ENCODE data around the gene LOC101059915.
"Not testable (repeated sequence)": the region's sequence is repeated elsewhere in the genome, so short reads cannot be mapped to it uniquely, and the experiment has no call there.

Gene LOC101059915

GRCh38 chrX:71669492-71669891 is 2.1 kb downstream of the LOC101059915 start:
- DNase-seq (no peak), ATAC-seq (replicated peaks in 1 of 2) (no peak)
- H3K27me3 Mint-ChIP-seq (ENCODE audit: low read depth): peaks cover 30% of the 10 kb centered on the region
- H3K27ac Mint-ChIP-seq: no peak overlapping the region
- H3K36me3 Mint-ChIP-seq (ENCODE audit: insufficient read depth in 2 of 2): no peaks in the 10 kb centered on the region
- H3K4me3 Mint-ChIP-seq: no peak overlapping the region
- peaks cover 21% of the 10 kb centered on the region for H3K4me1 Mint-ChIP-seq (ENCODE audit: low read depth)
- no peaks in the 10 kb centered on the region for H3K9me3 Mint-ChIP-seq

GRCh38 chrX:71669947-71670346 is 2.6 kb downstream of the LOC101059915 start:
- Mint-ChIP-seq H3K27me3 (ENCODE audit: low read depth) (peaks cover 34% of the 10 kb centered on the region), H3K4me1 (ENCODE audit: low read depth) (peaks cover 21% of the 10 kb centered on the region), H3K4me3 (peak overlapping the region in 1 of 2 donors; percentile 37)
- H3K9me3 Mint-ChIP-seq; H3K27ac Mint-ChIP-seq; H3K36me3 Mint-ChIP-seq (ENCODE audit: insufficient read depth in 2 of 2): not testable (repeated sequence)
- ATAC-seq (replicated peaks in 1 of 2): peak; percentile 60 to 75
- DNase-seq: peak in 1 of 2 donors; percentile 35

GRCh38 chrX:71671043-71671780 is 3.9 kb downstream of the LOC101059915 start:
- H3K9me3 Mint-ChIP-seq: no peaks in the 10 kb centered on the region
- no peak overlapping the region for H3K27ac Mint-ChIP-seq
- peak overlapping the region; percentile 38 to 44 for H3K4me3 Mint-ChIP-seq
- peaks cover 21% of the 10 kb centered on the region for H3K4me1 Mint-ChIP-seq (ENCODE audit: low read depth)
- DNase-seq (peak; percentile 48 to 59), ATAC-seq (replicated peaks in 1 of 2) (peak; percentile 78 to 83)
- no peaks in the 10 kb centered on the region for H3K36me3 Mint-ChIP-seq (ENCODE audit: insufficient read depth in 2 of 2)
- H3K27me3 Mint-ChIP-seq (ENCODE audit: low read depth): peaks cover 35% of the 10 kb centered on the region

GRCh38 chrX:71671938-71672337 is 4.6 kb downstream of the LOC101059915 start:
- H3K4me3 Mint-ChIP-seq: peak overlapping the region in 1 of 2 donors; percentile 38
- DNase-seq (no peak), ATAC-seq (replicated peaks in 1 of 2) (no peak)
- H3K36me3 Mint-ChIP-seq (ENCODE audit: insufficient read depth in 2 of 2): no peaks in the 10 kb centered on the region
- H3K9me3 Mint-ChIP-seq: no peaks in the 10 kb centered on the region
- H3K4me1 Mint-ChIP-seq (ENCODE audit: low read depth): peaks cover 21% of the 10 kb centered on the region
- H3K27ac Mint-ChIP-seq: no peak overlapping the region
- peaks cover 35% of the 10 kb centered on the region for H3K27me3 Mint-ChIP-seq (ENCODE audit: low read depth)

GRCh38 chrX:71675636-71676035 is 8.3 kb downstream of the LOC101059915 start:
- Mint-ChIP-seq H3K27me3 (ENCODE audit: low read depth) (peaks cover 56% of the 10 kb centered on the region), H3K4me1 (ENCODE audit: low read depth) (peaks cover 14% of the 10 kb centered on the region)
- not testable (repeated sequence) for DNase-seq; H3K4me3 Mint-ChIP-seq; H3K27ac Mint-ChIP-seq; H3K36me3 Mint-ChIP-seq (ENCODE audit: insufficient read depth in 2 of 2); ATAC-seq (replicated peaks in 1 of 2); H3K9me3 Mint-ChIP-seq

GRCh38 chrX:71676068-71676795 is 8.9 kb downstream of the LOC101059915 start:
- H3K36me3 Mint-ChIP-seq (ENCODE audit: insufficient read depth in 2 of 2); DNase-seq; ATAC-seq (replicated peaks in 1 of 2); H3K4me1 Mint-ChIP-seq (ENCODE audit: low read depth); H3K9me3 Mint-ChIP-seq; H3K4me3 Mint-ChIP-seq; H3K27ac Mint-ChIP-seq: not testable (repeated sequence)
- peaks cover 62% of the 10 kb centered on the region for H3K27me3 Mint-ChIP-seq (ENCODE audit: low read depth)

- H3K4me3 Mint-ChIP-seq; H3K9me3 Mint-ChIP-seq; ATAC-seq (replicated peaks in 1 of 2); DNase-seq; H3K27ac Mint-ChIP-seq; H3K4me1 Mint-ChIP-seq (ENCODE audit: low read depth); H3K36me3 Mint-ChIP-seq (ENCODE audit: insufficient read depth in 2 of 2): not testable (repeated sequence)
- peaks cover 63% of the 10 kb centered on the region for H3K27me3 Mint-ChIP-seq (ENCODE audit: low read depth)
These were observed 9.8 kb downstream of the LOC101059915 start for GRCh38 chrX:71677195-71677594.

GRCh38 chrX:71679575-71680207 is 12.3 kb downstream of the LOC101059915 start:
- no peaks in the 10 kb centered on the region for H3K4me1 Mint-ChIP-seq (ENCODE audit: low read depth)
- ATAC-seq (replicated peaks in 1 of 2): no peak
- H3K4me3 Mint-ChIP-seq: no peak overlapping the region
- no peaks in the 10 kb centered on the region for H3K36me3 Mint-ChIP-seq (ENCODE audit: insufficient read depth in 2 of 2)
- no peak overlapping the region for H3K27ac Mint-ChIP-seq
- peaks cover 40% of the 10 kb centered on the region for H3K27me3 Mint-ChIP-seq (ENCODE audit: low read depth)
- H3K9me3 Mint-ChIP-seq: no peaks in the 10 kb centered on the region
- no peak for DNase-seq

- not testable (repeated sequence) for DNase-seq; H3K4me1 Mint-ChIP-seq (ENCODE audit: low read depth); H3K4me3 Mint-ChIP-seq; H3K36me3 Mint-ChIP-seq (ENCODE audit: insufficient read depth in 2 of 2); H3K9me3 Mint-ChIP-seq; H3K27ac Mint-ChIP-seq; H3K27me3 Mint-ChIP-seq (ENCODE audit: low read depth)
- peak; percentile 58 to 60 for ATAC-seq (replicated peaks in 1 of 2)
These were observed 29.5 kb downstream of the LOC101059915 start for GRCh38 chrX:71696641-71697465.

GRCh38 chrX:71697466-71698298 is 30.3 kb downstream of the LOC101059915 start:
- not testable (repeated sequence) for H3K27me3 Mint-ChIP-seq (ENCODE audit: low read depth); H3K4me1 Mint-ChIP-seq (ENCODE audit: low read depth); DNase-seq; H3K36me3 Mint-ChIP-seq (ENCODE audit: insufficient read depth in 2 of 2); H3K4me3 Mint-ChIP-seq; ATAC-seq (replicated peaks in 1 of 2); H3K9me3 Mint-ChIP-seq; H3K27ac Mint-ChIP-seq

GRCh38 chrX:71698299-71699022 is 31.1 kb downstream of the LOC101059915 start:
- ATAC-seq (replicated peaks in 1 of 2); H3K4me3 Mint-ChIP-seq; H3K27me3 Mint-ChIP-seq (ENCODE audit: low read depth); H3K27ac Mint-ChIP-seq; H3K36me3 Mint-ChIP-seq (ENCODE audit: insufficient read depth in 2 of 2); H3K9me3 Mint-ChIP-seq; H3K4me1 Mint-ChIP-seq (ENCODE audit: low read depth); DNase-seq: not testable (repeated sequence)

GRCh38 chrX:71699023-71699344 is 31.6 kb downstream of the LOC101059915 start:
- DNase-seq; H3K27me3 Mint-ChIP-seq (ENCODE audit: low read depth); ATAC-seq (replicated peaks in 1 of 2); H3K36me3 Mint-ChIP-seq (ENCODE audit: insufficient read depth in 2 of 2); H3K4me1 Mint-ChIP-seq (ENCODE audit: low read depth); H3K27ac Mint-ChIP-seq; H3K9me3 Mint-ChIP-seq; H3K4me3 Mint-ChIP-seq: not testable (repeated sequence)

Data from activated T-cell treated with anti-CD3 and anti-CD28 coated beads, Interleukin-2, amount 50 U/mL, for 72 hours (primary cell).